Liver (tissue), 9 donors: Measurements from ENCODE around the gene TMEM223. TPM values are rescaled to one million over a fixed set of nuclear protein-coding genes. Genes with fewer than 3 reads are reported as not detected.

Experiments
- DNase-seq: peaks from one replicate; pipeline ENCODE4 v3.0.0-alpha.2; 2017; ENCODE audit warnings: low spot score
- H3K27ac ChIP-seq, 2 donors: one replicate each; pipeline ENCODE4 v1.7.0; 2013; ENCODE audit warnings: inconsistent platforms in 2 of 2, low read length in 2 of 2, control low read depth in 1 of 2, low read depth in 1 of 2, mild to moderate bottlenecking in 1 of 2
- H3K27me3 ChIP-seq, 4 donors: one replicate each; pipeline versions ENCODE4 v1.6.1 to v1.7.0; 2013; ENCODE audit warnings: low read length in 3 of 4, inconsistent platforms in 1 of 4, mild to moderate bottlenecking in 1 of 4, moderate library complexity in 1 of 4; ENCODE audit not compliant: control insufficient read depth in 4 of 4, insufficient read depth in 4 of 4
- H3K36me3 ChIP-seq, 4 donors: one replicate each; pipeline versions ENCODE4 v1.6.1 to v1.7.0; 2013; ENCODE audit warnings: low read length in 3 of 4, mild to moderate bottlenecking in 3 of 4, low read depth in 1 of 4, moderate library complexity in 1 of 4; ENCODE audit not compliant: control insufficient read depth in 4 of 4, insufficient read depth in 3 of 4
- H3K4me1 ChIP-seq, 4 donors: one replicate each; pipeline versions ENCODE4 v1.6.1 to v1.7.0; 2013; ENCODE audit warnings: low read length in 3 of 4, mild to moderate bottlenecking in 3 of 4, moderate library complexity in 1 of 4; ENCODE audit not compliant: control insufficient read depth in 4 of 4, insufficient read depth in 4 of 4
- H3K4me3 ChIP-seq, 3 donors: one replicate each; pipeline versions ENCODE4 v1.6.1 to v1.7.0; 2013; ENCODE audit warnings: low read length in 3 of 3, control low read depth in 1 of 3, low read depth in 1 of 3, mild to moderate bottlenecking in 1 of 3
- H3K9ac ChIP-seq, 2 donors: one replicate each; pipeline ENCODE4 v1.7.0; 2013; ENCODE audit warnings: low read length in 2 of 2, mild to moderate bottlenecking in 2 of 2, moderate library complexity in 2 of 2, control low read depth in 1 of 2, low read depth in 1 of 2
- H3K9me3 ChIP-seq, 4 donors: one replicate each; pipeline versions ENCODE4 v1.6.1 to v1.7.0; 2013; ENCODE audit warnings: low read length in 3 of 4; ENCODE audit not compliant: control insufficient read depth in 4 of 4
- EGR1 ChIP-seq, 2 donors: IDR thresholded peaks; 2 replicates each; pipeline ENCODE4 v1.6.1; 2016 to 2018; ENCODE audit warnings: antibody characterized with exemption in 2 of 2, low read depth in 2 of 2
- FOXA2 ChIP-seq: IDR thresholded peaks from 2 replicates; pipeline ENCODE4 v1.6.1; 2016; ENCODE audit warnings: antibody characterized with exemption
- GABPA ChIP-seq, 2 donors: IDR thresholded peaks in 1 of 2; conservative IDR thresholded peaks in 1 of 2; 2 replicates each; pipeline ENCODE4 v1.6.1; 2016; ENCODE audit warnings: antibody characterized with exemption in 2 of 2, mild to moderate bottlenecking in 1 of 2, moderate library complexity in 1 of 2
- HNF4A ChIP-seq, 2 donors: conservative IDR thresholded peaks; 2 replicates each; pipeline ENCODE4 v1.6.1; 2016; ENCODE audit warnings: antibody characterized with exemption in 2 of 2, mild to moderate bottlenecking in 2 of 2
- HNF4G ChIP-seq: IDR thresholded peaks from 2 replicates; pipeline ENCODE4 v1.6.1; 2016; ENCODE audit warnings: antibody characterized with exemption
- JUND ChIP-seq, 2 donors: IDR thresholded peaks; 2 replicates each; pipeline ENCODE4 v1.6.1; 2016; ENCODE audit warnings: antibody characterized with exemption in 2 of 2
- NR2F2 ChIP-seq: IDR thresholded peaks from 2 replicates; pipeline ENCODE4 v1.6.1; 2016; ENCODE audit warnings: antibody characterized with exemption
- RAD21 ChIP-seq, 2 donors: IDR thresholded peaks; 2 replicates each; pipeline ENCODE4 v1.6.1; 2016; ENCODE audit warnings: antibody characterized with exemption in 2 of 2, mild to moderate bottlenecking in 2 of 2
- RXRA ChIP-seq, 2 donors: IDR thresholded peaks; 2 replicates each; pipeline ENCODE4 v1.6.1; 2017 to 2018; ENCODE audit warnings: antibody characterized with exemption in 2 of 2, mild to moderate bottlenecking in 1 of 2
- SP1 ChIP-seq: IDR thresholded peaks from 2 replicates; pipeline ENCODE4 v1.6.1; 2018; ENCODE audit warnings: antibody characterized with exemption, mild to moderate bottlenecking
- TAF1 ChIP-seq: conservative IDR thresholded peaks from 2 replicates; pipeline ENCODE4 v1.6.1; 2016; ENCODE audit warnings: antibody characterized with exemption, mild to moderate bottlenecking
- YY1 ChIP-seq: IDR thresholded peaks from 2 replicates; pipeline ENCODE4 v1.6.1; 2016; ENCODE audit warnings: antibody characterized with exemption, mild to moderate bottlenecking
- WGBS: extraction: QIAGEN DNeasy Blood & Tissue Kit; methylation state at CpG from one replicate; pipeline ENCODE4 v1.1.7; 2013; 5-methylcytosine and 5-hydroxymethylcytosine counted together
- polyA plus RNA-seq, 2 donors: library from polyadenylated mRNA; stranded (reverse) in 1 of 2; unstranded in 1 of 2; fragments of 200-250 nt in 1 of 2; fragments of >200 nt in 1 of 2; fragmentation: Nextera tagmentation in 1 of 2; extraction: Ambion mirVana in 1 of 2; gene quantifications; one replicate each; pipeline versions ENCODE4 v1.2.1 to v1.2.3, GENCODE V29; 2013 to 2015
- total RNA-seq, 2 donors: library from RNA; depleted of rRNA; stranded (reverse); fragments of >200 nt; gene quantifications; one replicate each; pipeline ENCODE4 v1.2.3, GENCODE V29; 2014
- TF ChIP-seq, protein P1 (sequence below): IDR thresholded peaks from 2 replicates; pipeline ENCODE4 v1.6.1; 2016; ENCODE audit warnings: antibody characterized with exemption, mild to moderate bottlenecking
- TF ChIP-seq, protein P2 (sequence below): IDR thresholded peaks from 2 replicates; pipeline ENCODE4 v1.6.1; 2016; ENCODE audit warnings: antibody characterized with exemption
- TF ChIP-seq, protein P3 (sequence below): fragments of 150-350 bp; IDR thresholded peaks from 2 replicates; pipeline ENCODE4 v1.5.1; 2017; ENCODE audit warnings: improper control_type of control experiment, low read depth, low read length; ENCODE audit not compliant: missing input control
- TF ChIP-seq, protein P4 (sequence below): IDR thresholded peaks from 2 replicates; pipeline ENCODE4 v1.6.1; 2016; ENCODE audit warnings: antibody characterized with exemption
- TF ChIP-seq, protein P5 (sequence below): IDR thresholded peaks from 2 replicates; pipeline ENCODE4 v1.6.1; 2016; ENCODE audit warnings: antibody characterized with exemption
- donor health status: healthy.
- donor health status: healthy.
- donor health status: healthy.
- donor health status: healthy.
- donor health status: healthy.

The TMEM223 gene
- total and polyA plus RNA-seq, 4 donors: 9.2 to 23.8 (median 13.0) TPM

DNA sequence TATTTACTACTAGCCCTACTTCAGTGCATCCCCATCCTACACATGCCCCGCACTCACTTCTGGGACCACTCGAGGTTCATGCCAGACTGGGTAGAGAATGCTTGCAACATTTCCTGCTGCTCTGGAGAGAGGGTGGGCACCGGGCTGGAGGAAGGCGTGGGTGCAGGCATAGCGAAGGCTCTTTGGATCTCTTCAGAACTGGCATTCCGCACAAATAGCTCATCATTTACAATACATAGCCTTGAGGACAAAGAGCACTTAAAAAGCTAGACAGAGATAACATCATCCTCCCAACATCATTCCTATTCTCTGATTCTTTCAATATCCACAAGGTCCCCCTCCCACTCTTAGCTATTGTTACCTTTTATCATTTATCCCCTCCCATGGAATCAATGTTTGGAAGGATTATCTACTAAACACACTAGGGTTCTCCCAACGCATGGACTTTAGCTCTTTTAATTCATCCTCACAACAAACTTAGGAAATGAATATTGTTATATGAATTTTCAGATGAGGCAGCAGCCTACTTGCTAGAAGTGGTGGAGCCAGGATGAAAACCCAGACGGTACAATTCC, 2.5 kb upstream of the TMEM223 start:
- 95% methylated on average over 8 of the region's 8 CpGs for WGBS
- TF ChIP-seq SP1 (no peak), HNF4A (conservative IDR thresholded peaks at IDR 0.05) (no peak), JUND (IDR thresholded peaks at IDR 0.05) (no peak), TAF1 (no peak), RAD21 (IDR thresholded peaks at IDR 0.05) (no peak), NR2F2 (no peak), RXRA (IDR thresholded peaks at IDR 0.05) (no peak), GABPA (IDR thresholded peaks at IDR 0.05 in 1 of 2, conservative IDR thresholded peaks at IDR 0.05 in 1 of 2) (no peak), YY1 (no peak), HNF4G (no peak), EGR1 (IDR thresholded peaks at IDR 0.05; ENCODE audit: low read depth in 2 of 2) (no peak), FOXA2 (no peak)
- TF ChIP-seq, protein P1, sequence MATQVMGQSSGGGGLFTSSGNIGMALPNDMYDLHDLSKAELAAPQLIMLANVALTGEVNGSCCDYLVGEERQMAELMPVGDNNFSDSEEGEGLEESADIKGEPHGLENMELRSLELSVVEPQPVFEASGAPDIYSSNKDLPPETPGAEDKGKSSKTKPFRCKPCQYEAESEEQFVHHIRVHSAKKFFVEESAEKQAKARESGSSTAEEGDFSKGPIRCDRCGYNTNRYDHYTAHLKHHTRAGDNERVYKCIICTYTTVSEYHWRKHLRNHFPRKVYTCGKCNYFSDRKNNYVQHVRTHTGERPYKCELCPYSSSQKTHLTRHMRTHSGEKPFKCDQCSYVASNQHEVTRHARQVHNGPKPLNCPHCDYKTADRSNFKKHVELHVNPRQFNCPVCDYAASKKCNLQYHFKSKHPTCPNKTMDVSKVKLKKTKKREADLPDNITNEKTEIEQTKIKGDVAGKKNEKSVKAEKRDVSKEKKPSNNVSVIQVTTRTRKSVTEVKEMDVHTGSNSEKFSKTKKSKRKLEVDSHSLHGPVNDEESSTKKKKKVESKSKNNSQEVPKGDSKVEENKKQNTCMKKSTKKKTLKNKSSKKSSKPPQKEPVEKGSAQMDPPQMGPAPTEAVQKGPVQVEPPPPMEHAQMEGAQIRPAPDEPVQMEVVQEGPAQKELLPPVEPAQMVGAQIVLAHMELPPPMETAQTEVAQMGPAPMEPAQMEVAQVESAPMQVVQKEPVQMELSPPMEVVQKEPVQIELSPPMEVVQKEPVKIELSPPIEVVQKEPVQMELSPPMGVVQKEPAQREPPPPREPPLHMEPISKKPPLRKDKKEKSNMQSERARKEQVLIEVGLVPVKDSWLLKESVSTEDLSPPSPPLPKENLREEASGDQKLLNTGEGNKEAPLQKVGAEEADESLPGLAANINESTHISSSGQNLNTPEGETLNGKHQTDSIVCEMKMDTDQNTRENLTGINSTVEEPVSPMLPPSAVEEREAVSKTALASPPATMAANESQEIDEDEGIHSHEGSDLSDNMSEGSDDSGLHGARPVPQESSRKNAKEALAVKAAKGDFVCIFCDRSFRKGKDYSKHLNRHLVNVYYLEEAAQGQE: no peak
- TF ChIP-seq, protein P2, sequence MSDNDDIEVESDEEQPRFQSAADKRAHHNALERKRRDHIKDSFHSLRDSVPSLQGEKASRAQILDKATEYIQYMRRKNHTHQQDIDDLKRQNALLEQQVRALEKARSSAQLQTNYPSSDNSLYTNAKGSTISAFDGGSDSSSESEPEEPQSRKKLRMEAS: no peak
- TF ChIP-seq, protein P3, sequence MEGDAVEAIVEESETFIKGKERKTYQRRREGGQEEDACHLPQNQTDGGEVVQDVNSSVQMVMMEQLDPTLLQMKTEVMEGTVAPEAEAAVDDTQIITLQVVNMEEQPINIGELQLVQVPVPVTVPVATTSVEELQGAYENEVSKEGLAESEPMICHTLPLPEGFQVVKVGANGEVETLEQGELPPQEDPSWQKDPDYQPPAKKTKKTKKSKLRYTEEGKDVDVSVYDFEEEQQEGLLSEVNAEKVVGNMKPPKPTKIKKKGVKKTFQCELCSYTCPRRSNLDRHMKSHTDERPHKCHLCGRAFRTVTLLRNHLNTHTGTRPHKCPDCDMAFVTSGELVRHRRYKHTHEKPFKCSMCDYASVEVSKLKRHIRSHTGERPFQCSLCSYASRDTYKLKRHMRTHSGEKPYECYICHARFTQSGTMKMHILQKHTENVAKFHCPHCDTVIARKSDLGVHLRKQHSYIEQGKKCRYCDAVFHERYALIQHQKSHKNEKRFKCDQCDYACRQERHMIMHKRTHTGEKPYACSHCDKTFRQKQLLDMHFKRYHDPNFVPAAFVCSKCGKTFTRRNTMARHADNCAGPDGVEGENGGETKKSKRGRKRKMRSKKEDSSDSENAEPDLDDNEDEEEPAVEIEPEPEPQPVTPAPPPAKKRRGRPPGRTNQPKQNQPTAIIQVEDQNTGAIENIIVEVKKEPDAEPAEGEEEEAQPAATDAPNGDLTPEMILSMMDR: no peak
- TF ChIP-seq, protein P4, sequence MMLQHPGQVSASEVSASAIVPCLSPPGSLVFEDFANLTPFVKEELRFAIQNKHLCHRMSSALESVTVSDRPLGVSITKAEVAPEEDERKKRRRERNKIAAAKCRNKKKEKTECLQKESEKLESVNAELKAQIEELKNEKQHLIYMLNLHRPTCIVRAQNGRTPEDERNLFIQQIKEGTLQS: no peak
- TF ChIP-seq, protein P5, sequence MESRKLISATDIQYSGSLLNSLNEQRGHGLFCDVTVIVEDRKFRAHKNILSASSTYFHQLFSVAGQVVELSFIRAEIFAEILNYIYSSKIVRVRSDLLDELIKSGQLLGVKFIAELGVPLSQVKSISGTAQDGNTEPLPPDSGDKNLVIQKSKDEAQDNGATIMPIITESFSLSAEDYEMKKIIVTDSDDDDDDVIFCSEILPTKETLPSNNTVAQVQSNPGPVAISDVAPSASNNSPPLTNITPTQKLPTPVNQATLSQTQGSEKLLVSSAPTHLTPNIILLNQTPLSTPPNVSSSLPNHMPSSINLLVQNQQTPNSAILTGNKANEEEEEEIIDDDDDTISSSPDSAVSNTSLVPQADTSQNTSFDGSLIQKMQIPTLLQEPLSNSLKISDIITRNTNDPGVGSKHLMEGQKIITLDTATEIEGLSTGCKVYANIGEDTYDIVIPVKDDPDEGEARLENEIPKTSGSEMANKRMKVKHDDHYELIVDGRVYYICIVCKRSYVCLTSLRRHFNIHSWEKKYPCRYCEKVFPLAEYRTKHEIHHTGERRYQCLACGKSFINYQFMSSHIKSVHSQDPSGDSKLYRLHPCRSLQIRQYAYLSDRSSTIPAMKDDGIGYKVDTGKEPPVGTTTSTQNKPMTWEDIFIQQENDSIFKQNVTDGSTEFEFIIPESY: no peak
- Histone ChIP-seq H3K9me3 (no peaks in the 10 kb centered on the region), H3K4me1 (peaks cover 0 to 25% (median 23%) of the 10 kb centered on the region in 4 donors), H3K27me3 (no peaks in the 10 kb centered on the region), H3K27ac (no peak overlapping the region), H3K36me3 (peaks cover 10 to 60% (median 42%) of the 10 kb centered on the region in 4 donors), H3K4me3 (no peak overlapping the region), H3K9ac (no peak overlapping the region)
- DNase-seq: no peak
